WTC11 (cell line): Measurements from ENCODE around the gene TSEN54.

Experiments
- ATF1 ChIP-seq: sonication (generic); formaldehyde crosslinking; IDR thresholded peaks from 2 replicates; pipeline ENCODE4 v1.8.1; 2023; ENCODE audit warnings: mild to moderate bottlenecking, moderate library complexity, missing genetic modification reagents
- ATF2 ChIP-seq: sonication (generic); formaldehyde crosslinking; IDR thresholded peaks from 2 replicates; pipeline ENCODE4 v1.8.1; 2022; ENCODE audit warnings: low read depth, missing genetic modification reagents, borderline replicate concordance
- CTCF ChIP-seq: fragments of 200-600 bp; IDR thresholded peaks from 2 replicates; pipeline ENCODE4 v1.8.0; 2022; ENCODE audit warnings: antibody characterized with exemption
- MAX ChIP-seq: sonication (generic); formaldehyde crosslinking; IDR thresholded peaks from 2 replicates; pipeline ENCODE4 v1.8.0; 2022; ENCODE audit warnings: mild to moderate bottlenecking, missing genetic modification reagents
- STAT6 ChIP-seq: sonication (generic); formaldehyde crosslinking; conservative IDR thresholded peaks from 2 replicates; pipeline ENCODE4 v1.8.1; 2023; ENCODE audit warnings: mild to moderate bottlenecking, low read depth, missing genetic modification reagents, moderate library complexity

GRCh38 chr17:75506134-75506533 lies 10.2 kb upstream of the TSEN54 start:
- no peak for TF ChIP-seq MAX (CRISPR knock-in tag)
- no peak for TF ChIP-seq STAT6
- no peak for TF ChIP-seq ATF2
- TF ChIP-seq CTCF = no peak
- TF ChIP-seq ATF1 (CRISPR knock-in tag) = no peak
